ENCODE data around the gene ASGR1.

DNA sequence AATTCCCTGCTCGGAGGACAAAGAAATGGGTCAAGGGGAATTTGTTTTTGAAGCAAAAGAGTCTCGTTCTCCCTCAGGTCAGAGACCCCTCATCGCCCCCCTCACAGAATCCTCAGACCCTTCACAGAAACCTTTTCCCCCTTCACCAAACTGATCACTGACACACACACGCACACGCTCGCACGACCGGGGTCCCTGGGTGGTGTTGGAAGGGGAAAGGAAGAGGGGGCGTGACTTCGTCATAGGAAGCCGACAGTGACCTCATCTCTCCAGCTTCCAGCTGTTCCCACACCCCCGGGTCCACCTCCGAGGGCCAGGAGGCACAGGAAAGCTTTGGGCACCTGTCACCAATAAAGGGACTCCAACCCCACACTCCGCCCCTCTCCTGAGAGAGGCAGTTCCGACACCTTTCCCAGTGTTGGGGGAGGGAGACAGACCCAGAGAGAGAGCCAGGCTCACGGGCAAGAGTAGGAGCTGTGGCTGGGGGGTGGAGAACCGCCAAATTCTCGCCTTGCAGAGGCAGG is 1.2 kb downstream of the ASGR1 start:
- TF ChIP-seq EP300 (IDR thresholded peaks at IDR 0.05) (no peak), POLR2A (IDR thresholded peaks at IDR 0.05) (no peak)
- TF ChIP-seq, protein P1, sequence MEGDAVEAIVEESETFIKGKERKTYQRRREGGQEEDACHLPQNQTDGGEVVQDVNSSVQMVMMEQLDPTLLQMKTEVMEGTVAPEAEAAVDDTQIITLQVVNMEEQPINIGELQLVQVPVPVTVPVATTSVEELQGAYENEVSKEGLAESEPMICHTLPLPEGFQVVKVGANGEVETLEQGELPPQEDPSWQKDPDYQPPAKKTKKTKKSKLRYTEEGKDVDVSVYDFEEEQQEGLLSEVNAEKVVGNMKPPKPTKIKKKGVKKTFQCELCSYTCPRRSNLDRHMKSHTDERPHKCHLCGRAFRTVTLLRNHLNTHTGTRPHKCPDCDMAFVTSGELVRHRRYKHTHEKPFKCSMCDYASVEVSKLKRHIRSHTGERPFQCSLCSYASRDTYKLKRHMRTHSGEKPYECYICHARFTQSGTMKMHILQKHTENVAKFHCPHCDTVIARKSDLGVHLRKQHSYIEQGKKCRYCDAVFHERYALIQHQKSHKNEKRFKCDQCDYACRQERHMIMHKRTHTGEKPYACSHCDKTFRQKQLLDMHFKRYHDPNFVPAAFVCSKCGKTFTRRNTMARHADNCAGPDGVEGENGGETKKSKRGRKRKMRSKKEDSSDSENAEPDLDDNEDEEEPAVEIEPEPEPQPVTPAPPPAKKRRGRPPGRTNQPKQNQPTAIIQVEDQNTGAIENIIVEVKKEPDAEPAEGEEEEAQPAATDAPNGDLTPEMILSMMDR (IDR thresholded peaks at IDR 0.05), result no peak
